SU-DHL-6 (cell line): ENCODE data around the gene TMEM223.

Experiments used
- H2AFZ ChIP-seq: fragments of 200-600 bp; sonication (generic); 2 replicates; pipeline ENCODE4 v1.6.1; 2014; ENCODE audit warnings: low read depth, mild to moderate bottlenecking, moderate library complexity, mixed read lengths, antibody characterized with exemption, low read length; ENCODE audit not compliant: severe bottlenecking
- H3F3A ChIP-seq: fragments of 200-600 bp; shearing (Covaris generic); 2 replicates; pipeline ENCODE4 v1.6.0; 2016; ENCODE audit warnings: antibody characterized with exemption, mild to moderate bottlenecking; ENCODE audit not compliant: insufficient read depth
- H3K27ac ChIP-seq: fragments of 200-600 bp; sonication (generic); 2 replicates; pipeline ENCODE4 v1.5.1; 2016; ENCODE audit warnings: low read depth, mild to moderate bottlenecking, low read length, moderate library complexity, mixed read lengths
- H3K27me3 ChIP-seq: fragments of 200-600 bp; sonication (generic), shearing (Covaris generic); 2 replicates; pipeline ENCODE4 v1.6.0; 2014; ENCODE audit warnings: mild to moderate bottlenecking, low read length
- H3K36me3 ChIP-seq: fragments of 200-600 bp; sonication (generic); 2 replicates; pipeline ENCODE4 v1.6.1; 2014; ENCODE audit warnings: mild to moderate bottlenecking, low read length, mixed read lengths
- H3K4me2 ChIP-seq: fragments of 300-600, 200-600 bp; shearing (Covaris generic), sonication (generic); 2 replicates; pipeline ENCODE4 v1.6.0; 2014; ENCODE audit warnings: low read length, low read depth, mild to moderate bottlenecking; ENCODE audit not compliant: poor library complexity, severe bottlenecking
- H3K4me3 ChIP-seq: fragments of 200-600 bp; sonication (generic); 2 replicates; pipeline ENCODE4 v1.5.1; 2014; ENCODE audit warnings: antibody characterized with exemption, low read length, mild to moderate bottlenecking, mixed read lengths; ENCODE audit not compliant: insufficient read depth, poor library complexity, severe bottlenecking
- H3K79me2 ChIP-seq: fragments of 200-600 bp; sonication (generic); 2 replicates; pipeline ENCODE4 v1.6.1; 2014; ENCODE audit warnings: mild to moderate bottlenecking, low read length, moderate library complexity; ENCODE audit not compliant: insufficient read depth
- H3K9ac ChIP-seq: fragments of 200-600 bp; sonication (generic); 2 replicates; pipeline ENCODE4 v1.7.0; 2014; ENCODE audit warnings: mild to moderate bottlenecking, low read length
- H3K9me2 ChIP-seq: fragments of 200-600 bp; sonication (generic); replicated peaks from 2 replicates; pipeline ENCODE4 v1.6.1; 2014; ENCODE audit warnings: low read length; ENCODE audit not compliant: insufficient read depth
- H3K9me3 ChIP-seq: fragments of 200-600 bp; sonication (generic); 2 replicates; pipeline ENCODE4 v1.6.1; 2014; ENCODE audit warnings: low read length, mixed read lengths; ENCODE audit not compliant: insufficient read depth
- H4K20me1 ChIP-seq: fragments of 200-600 bp; sonication (generic); 2 replicates; pipeline ENCODE4 v1.6.1; 2014; ENCODE audit warnings: low read depth, mild to moderate bottlenecking, antibody characterized with exemption, low read length, moderate library complexity, mixed read lengths
- CTCF ChIP-seq: fragments of 200-600 bp; sonication (generic); IDR thresholded peaks from one replicate; pipeline ENCODE4 v1.5.1; 2017; ENCODE audit warnings: antibody characterized with exemption, mild to moderate bottlenecking, low read length, moderate library complexity; ENCODE audit not compliant: insufficient read depth, poor library complexity, severe bottlenecking
- EZH2phosphoT487 ChIP-seq: fragments of 200-600 bp; sonication (generic), shearing (Covaris generic); conservative IDR thresholded peaks from 2 replicates; pipeline ENCODE4 v1.6.1; 2018; ENCODE audit warnings: mild to moderate bottlenecking, antibody characterized with exemption, low read length, moderate library complexity, mixed read lengths

Gene TMEM223

DNA sequence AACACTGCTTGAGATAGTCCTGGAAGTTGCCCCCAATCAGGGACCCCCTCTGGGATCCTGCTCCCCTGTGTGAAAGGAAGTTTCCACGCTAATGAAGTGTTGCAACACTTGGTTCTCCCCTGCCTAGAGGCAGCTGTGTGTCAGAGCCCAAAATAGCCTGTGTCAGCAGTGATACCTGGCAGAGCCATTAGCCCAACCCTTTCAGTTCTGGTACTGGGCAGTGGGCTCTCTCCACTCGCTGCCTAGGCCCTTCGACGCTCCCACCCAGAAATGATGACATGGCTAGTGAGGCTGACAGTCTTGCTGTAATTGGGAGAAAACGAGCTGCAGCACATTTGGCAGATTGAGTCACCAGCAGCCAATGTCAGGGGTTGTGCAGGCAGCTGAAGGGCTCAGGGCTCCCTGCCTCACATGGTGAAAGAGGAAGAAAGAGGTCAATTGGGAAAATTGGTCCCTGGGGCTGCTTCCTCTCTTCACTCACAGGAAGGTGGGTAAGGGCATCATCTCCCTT is 14.9 kb upstream of the TMEM223 start:
- Histone ChIP-seq H3K4me3 (peak overlapping the region; percentile 87), H3F3A (peaks cover 9% of the 10 kb centered on the region; the same call in 1 of the 2 replicates), H3K9me3 (no peaks in the 10 kb centered on the region), H2AFZ (peak overlapping the region; percentile 79), H3K9me2 (no peaks in the 10 kb centered on the region), H3K36me3 (no peaks in the 10 kb centered on the region), H4K20me1 (no peaks in the 10 kb centered on the region), H3K4me2 (peak overlapping the region; percentile 69), H3K79me2 (peaks cover 19% of the 10 kb centered on the region), H3K27ac (0 out of 2 replicates have a peak overlapping the region, but pooled peaks have one; percentile 62), H3K27me3 (no peaks in the 10 kb centered on the region), H3K9ac (peak overlapping the region; percentile 91)
- TF ChIP-seq CTCF (no peak), EZH2phosphoT487 (no peak)

DNA sequence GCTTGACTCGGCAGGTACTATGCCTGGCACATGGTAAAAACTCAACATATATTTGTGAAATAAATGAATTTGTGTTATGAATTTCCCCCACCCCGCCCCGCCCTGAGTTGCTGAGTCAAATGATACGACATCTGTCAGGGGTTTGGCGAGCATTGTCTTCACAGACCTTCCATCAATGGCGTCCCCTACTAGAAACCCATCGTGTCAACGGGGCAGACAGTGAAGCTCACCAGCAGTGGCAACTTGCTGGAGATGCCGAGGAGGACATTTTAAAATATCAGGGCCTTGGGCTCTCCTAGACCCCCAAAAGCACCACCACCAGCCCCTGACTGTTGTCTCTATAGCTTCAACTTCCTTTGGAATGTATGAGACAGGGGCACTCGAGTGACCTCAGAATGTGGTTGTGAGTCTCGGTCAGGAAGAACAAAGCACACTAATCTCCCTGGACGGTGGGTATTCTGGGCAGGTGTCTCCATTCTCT is 14.2 kb upstream of the TMEM223 start:
- peak overlapping the region; percentile 62 for H3K27ac ChIP-seq
- no peaks in the 10 kb centered on the region for H3K9me3 ChIP-seq
- no peaks in the 10 kb centered on the region for H3K9me2 ChIP-seq
- peak overlapping the region; percentile 91 for H3K9ac ChIP-seq
- peaks cover 9% of the 10 kb centered on the region; the same call in 1 of the 2 replicates for H3F3A ChIP-seq
- H3K79me2 ChIP-seq, result peaks cover 19% of the 10 kb centered on the region
- H3K4me3 ChIP-seq, result peak overlapping the region; percentile 87
- H2AFZ ChIP-seq, result peak overlapping the region; percentile 79
- H3K4me2 ChIP-seq, result peak overlapping the region; percentile 69
- H3K36me3 ChIP-seq, result no peaks in the 10 kb centered on the region
- no peaks in the 10 kb centered on the region for H4K20me1 ChIP-seq
- TF ChIP-seq EZH2phosphoT487 (no peak), CTCF (no peak)
- H3K27me3 ChIP-seq, result no peaks in the 10 kb centered on the region

DNA sequence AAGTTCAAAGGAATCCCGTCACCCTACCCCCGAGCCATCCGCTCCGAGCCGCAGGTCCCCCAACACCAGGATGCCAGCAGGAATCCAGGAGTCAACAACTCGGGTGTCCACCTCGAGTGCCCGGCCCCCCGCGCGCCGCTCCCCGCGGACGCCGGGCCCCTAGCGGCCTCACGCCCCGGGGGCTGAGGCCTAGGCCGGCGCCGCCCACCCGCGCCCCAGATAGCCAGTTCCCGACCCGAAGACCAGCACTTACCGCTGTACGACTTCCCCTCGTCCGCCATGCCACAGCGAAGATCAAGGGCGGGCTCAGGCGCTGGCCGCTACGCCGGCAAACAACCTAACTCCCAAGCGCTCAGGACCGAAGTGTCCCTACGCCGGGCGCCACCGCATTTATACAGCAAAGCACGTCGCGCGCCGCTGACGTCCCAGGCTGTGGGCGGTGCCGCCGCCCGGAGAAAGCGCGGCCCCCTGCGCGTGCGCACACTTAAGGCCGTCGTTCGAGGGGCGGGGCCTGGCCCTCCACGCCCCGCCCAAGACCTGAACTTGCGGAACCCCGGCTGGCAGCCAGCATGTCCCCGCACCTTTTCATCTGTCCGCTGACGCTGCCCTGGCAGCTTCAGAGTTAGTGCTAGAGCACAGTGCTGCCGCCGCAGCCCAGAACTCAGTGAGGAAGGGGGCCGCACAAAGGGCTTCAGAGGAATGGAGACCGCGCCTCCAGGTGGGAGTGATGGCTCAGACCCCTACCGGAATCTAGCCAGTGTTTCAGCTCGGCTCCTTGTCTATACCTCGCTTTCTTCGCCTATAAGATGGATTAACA is 13.5 kb upstream of the TMEM223 start, which contains the start of gene NXF1:
TSS of gene NXF1 (minus strand) at position 365 of the 817 bp plus-strand sequence. CDS start at position 281, 84 bp downstream.
- Histone ChIP-seq H2AFZ (peak within 1 kb of the TSS; percentile 79), H3K9me3 (no peaks in the 10 kb centered on the region), H4K20me1 (no peaks in the 10 kb centered on the region), H3K9me2 (no peaks in the 10 kb centered on the region), H3K27me3 (no peaks in the 10 kb centered on the region), H3K36me3 (no peaks in the 10 kb centered on the region), H3K79me2 (peaks cover 19% of the 10 kb centered on the region), H3K4me3 (peak within 1 kb of the TSS; percentile 87), H3K27ac (peak within 1 kb of the TSS; percentile 62), H3F3A (peaks cover 7% of the 10 kb centered on the region; the same call in 1 of the 2 replicates), H3K4me2 (peak within 1 kb of the TSS; percentile 80), H3K9ac (peak within 1 kb of the TSS; percentile 91)
- TF ChIP-seq CTCF (no peak), EZH2phosphoT487 (no peak)
